ENCODE results near the gene GDNF.

GDNF gene

DNA sequence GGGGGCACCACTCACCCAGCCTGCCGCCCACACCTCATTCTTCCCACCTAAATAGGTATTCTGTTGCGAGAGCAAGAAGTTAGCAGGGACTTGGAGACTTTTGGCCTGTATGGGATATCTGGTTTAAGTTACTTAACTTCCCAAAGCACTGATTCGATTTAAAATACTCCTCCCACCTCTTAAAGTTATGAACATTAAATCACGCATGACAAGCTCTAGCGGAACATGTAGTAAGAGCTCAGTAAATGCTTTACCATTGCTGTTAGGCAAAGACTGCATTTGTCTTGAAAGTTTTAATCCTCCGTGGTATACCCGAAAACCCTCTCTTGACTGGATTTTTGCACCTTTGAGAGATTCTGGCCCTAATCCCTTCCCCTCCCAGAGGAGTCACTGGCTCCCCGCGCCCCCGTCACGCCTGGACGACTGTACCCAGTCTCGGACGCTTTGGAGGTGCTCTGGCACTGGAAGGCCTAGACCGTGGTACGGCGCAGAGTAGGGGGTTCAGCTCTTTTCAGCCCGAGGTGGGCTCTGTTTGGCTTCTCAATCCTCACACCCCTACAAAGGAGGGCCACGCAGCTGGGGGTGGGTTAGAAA, 4.4 kb downstream of the GDNF start:
- no peak for DNase-seq (ENCODE audit: extremely low read depth, insufficient read length)
- peaks cover 3% of the 10 kb centered on the region for H3K27me3 ChIP-seq (replicated peaks; ENCODE audit: control insufficient read depth, insufficient read depth, low read length)
- H3K36me3 ChIP-seq (ENCODE audit: control insufficient read depth, insufficient read depth, low read length) = no peaks in the 10 kb centered on the region
- TF ChIP-seq, protein P1, sequence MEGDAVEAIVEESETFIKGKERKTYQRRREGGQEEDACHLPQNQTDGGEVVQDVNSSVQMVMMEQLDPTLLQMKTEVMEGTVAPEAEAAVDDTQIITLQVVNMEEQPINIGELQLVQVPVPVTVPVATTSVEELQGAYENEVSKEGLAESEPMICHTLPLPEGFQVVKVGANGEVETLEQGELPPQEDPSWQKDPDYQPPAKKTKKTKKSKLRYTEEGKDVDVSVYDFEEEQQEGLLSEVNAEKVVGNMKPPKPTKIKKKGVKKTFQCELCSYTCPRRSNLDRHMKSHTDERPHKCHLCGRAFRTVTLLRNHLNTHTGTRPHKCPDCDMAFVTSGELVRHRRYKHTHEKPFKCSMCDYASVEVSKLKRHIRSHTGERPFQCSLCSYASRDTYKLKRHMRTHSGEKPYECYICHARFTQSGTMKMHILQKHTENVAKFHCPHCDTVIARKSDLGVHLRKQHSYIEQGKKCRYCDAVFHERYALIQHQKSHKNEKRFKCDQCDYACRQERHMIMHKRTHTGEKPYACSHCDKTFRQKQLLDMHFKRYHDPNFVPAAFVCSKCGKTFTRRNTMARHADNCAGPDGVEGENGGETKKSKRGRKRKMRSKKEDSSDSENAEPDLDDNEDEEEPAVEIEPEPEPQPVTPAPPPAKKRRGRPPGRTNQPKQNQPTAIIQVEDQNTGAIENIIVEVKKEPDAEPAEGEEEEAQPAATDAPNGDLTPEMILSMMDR (IDR thresholded peaks at IDR 0.05; ENCODE audit: insufficient read depth, low read length, poor library complexity, severe bottlenecking) = no peak
- no peak overlapping the region for H3K4me3 ChIP-seq (replicated peaks; ENCODE audit: low read depth, low read length)

DNA sequence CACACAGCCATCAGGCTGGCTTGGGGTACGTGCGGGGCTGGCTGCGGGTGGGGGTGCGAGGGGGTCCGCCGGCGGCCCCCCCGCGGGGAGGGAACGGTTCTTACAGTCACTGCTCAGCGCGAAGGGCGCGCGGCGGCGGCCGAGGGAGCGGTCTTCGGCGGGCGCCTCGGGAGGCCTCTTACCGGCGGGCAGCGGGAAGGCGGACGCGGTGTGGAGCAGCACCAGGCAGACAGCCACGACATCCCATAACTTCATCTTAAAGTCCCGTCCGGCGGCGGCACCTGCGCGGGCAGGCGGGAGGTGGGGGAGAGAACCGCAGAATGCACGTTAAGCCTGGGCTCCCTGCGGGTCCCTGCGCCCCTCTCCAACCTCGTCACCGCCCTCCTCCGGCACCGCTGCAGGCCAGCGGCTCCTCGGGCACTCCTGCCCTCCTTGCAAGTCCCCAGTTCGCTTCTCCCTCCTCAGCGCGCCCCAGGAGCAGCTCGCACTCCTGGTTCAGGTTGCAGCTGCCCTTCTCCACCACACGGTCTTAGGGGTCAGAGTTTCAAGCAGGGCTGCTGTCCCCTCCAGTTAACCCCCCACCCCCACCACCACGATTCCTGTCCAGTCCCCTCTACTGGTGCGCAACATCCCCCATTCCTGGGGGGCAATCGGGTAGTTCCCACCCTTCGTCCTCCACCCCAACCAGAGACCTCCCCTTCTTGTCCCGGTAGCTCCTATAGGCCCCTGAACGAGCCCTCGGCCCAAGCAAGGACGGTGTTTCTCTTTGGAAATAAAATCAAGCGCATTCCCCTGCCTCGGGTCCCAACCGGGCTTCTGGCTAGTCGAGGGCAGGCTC, 5.1 kb downstream of the GDNF start:
- H3K36me3 ChIP-seq (ENCODE audit: control insufficient read depth, insufficient read depth, low read length) = no peaks in the 10 kb centered on the region
- no peak overlapping the region for H3K4me3 ChIP-seq (replicated peaks; ENCODE audit: low read depth, low read length)
- peaks cover 4% of the 10 kb centered on the region for H3K27me3 ChIP-seq (replicated peaks; ENCODE audit: control insufficient read depth, insufficient read depth, low read length)
- DNase-seq (ENCODE audit: extremely low read depth, insufficient read length) = no peak
- TF ChIP-seq, protein P1 (IDR thresholded peaks at IDR 0.05; ENCODE audit: insufficient read depth, low read length, poor library complexity, severe bottlenecking) = no peak

DNA sequence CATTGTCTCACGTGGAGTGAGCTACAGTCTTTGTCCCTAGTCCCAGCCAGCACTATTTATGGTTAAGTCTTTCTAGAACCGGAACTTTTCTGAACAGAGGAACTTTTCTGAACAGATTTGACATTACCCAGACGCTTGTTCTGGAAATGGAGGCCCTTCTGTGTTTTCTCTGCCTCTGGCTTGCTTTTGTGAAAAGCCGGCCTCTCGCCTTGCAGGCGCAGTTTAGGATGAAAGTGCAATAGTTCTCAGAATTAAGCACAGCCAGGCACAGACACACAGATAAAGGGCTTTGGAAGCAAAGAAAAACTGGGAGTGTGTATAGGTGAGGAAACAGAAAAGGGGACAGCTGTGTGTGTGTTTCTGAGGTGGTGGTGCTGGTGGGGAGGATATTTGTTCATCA, 5.9 kb downstream of the GDNF start:
- Histone ChIP-seq H3K36me3 (ENCODE audit: control insufficient read depth, insufficient read depth, low read length) (no peaks in the 10 kb centered on the region), H3K4me3 (replicated peaks; ENCODE audit: low read depth, low read length) (no peak overlapping the region), H3K27me3 (replicated peaks; ENCODE audit: control insufficient read depth, insufficient read depth, low read length) (peaks cover 4% of the 10 kb centered on the region)
- TF ChIP-seq, protein P1 (IDR thresholded peaks at IDR 0.05; ENCODE audit: insufficient read depth, low read length, poor library complexity, severe bottlenecking) = no peak
- DNase-seq (ENCODE audit: extremely low read depth, insufficient read length) = no peak

DNA sequence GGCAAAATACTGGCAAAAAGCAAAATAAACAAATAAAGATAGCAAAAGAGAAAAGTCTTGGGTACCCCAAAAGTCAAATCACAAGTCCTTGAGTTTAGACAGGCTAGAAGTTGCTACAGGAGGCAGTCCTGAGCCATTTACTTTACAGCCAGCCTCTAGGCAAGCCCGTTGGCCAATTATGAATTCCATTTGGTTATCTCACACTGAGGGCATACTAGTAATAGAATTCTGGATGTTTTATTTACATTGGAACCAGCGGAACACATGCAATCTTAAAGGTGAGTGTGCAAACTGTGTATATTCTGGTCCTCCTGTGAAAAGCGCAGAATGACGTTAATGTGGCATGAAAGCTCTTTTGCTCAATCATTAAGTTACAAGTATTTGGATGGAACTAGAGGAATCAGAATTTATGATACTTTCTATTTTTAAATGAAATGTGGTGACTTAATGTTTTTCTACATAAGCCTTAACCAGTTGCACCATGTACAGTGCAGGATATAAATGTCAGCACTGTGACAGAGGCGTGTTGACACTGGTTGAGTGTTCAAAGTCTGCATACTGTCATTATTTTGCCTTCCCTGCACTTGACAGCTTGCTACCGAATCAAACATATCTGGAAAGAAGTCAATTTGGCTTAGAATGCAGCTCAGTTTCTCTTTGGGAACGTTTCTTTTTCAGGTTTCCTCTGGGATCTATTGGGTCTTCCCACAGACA, 7.9 kb downstream of the GDNF start:
- no peak for DNase-seq (ENCODE audit: extremely low read depth, insufficient read length)
- TF ChIP-seq, protein P1 (IDR thresholded peaks at IDR 0.05; ENCODE audit: insufficient read depth, low read length, poor library complexity, severe bottlenecking) = no peak
- Histone ChIP-seq H3K36me3 (ENCODE audit: control insufficient read depth, insufficient read depth, low read length) (no peaks in the 10 kb centered on the region), H3K4me3 (replicated peaks; ENCODE audit: low read depth, low read length) (no peak overlapping the region), H3K27me3 (replicated peaks; ENCODE audit: control insufficient read depth, insufficient read depth, low read length) (peaks cover 4% of the 10 kb centered on the region)

DNA sequence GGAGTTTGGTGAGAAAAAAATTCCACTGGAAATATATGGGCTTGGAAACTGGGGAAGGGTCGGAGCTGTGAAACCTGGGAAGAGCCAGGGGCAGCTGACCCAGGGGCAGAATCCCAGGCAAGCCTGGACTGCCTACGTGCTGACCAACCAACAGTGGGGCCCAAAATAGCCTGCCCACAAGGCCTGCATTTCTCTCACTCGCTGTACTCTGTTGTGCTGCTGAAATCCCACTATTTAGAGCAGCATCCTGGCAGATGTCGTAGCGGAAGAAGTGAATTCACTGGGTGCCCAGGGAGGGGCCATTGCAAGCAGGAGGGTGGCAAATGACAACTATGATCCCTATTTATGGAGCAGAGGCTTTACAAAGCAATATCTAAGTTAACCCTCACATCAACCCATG, 9.5 kb downstream of the GDNF start:
- DNase-seq (ENCODE audit: extremely low read depth, insufficient read length) = no peak
- TF ChIP-seq, protein P1 (IDR thresholded peaks at IDR 0.05; ENCODE audit: insufficient read depth, low read length, poor library complexity, severe bottlenecking) = no peak
- Histone ChIP-seq H3K36me3 (ENCODE audit: control insufficient read depth, insufficient read depth, low read length) (no peaks in the 10 kb centered on the region), H3K27me3 (replicated peaks; ENCODE audit: control insufficient read depth, insufficient read depth, low read length) (peaks cover 1% of the 10 kb centered on the region), H3K4me3 (replicated peaks; ENCODE audit: low read depth, low read length) (no peak overlapping the region)
